ENCODE measurements around the gene SORBS2.

DNA sequence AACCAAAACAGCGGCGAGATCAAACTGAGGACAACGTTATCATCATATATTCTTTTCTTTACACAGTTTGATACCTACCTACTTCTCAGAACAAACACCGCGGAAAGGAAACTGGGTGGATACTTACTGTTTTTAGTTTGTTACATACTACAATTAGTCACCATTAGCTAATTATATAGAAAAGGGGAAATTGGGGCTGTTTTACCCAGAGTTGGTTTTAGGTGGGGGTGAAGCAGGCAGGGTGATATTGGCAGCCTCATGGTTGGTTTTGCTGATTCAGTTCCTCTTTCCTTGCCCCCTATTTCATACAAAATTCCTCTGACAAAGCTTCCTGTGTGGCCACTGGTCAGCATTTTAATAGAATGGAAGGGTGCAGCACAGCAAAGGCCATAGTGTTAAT, 77.8 kb downstream of the SORBS2 start:
- TF ChIP-seq CTCF (IDR thresholded peaks at IDR 0.05) (no peak), POLR2A (IDR thresholded peaks at IDR 0.05) (no peak)
